Fibroblast of lung (primary cell): ENCODE measurements around the gene SLC25A36. TPM values are rescaled to one million over a fixed set of nuclear protein-coding genes. Genes with fewer than 3 reads are reported as not detected.
"Not testable (repeated sequence)": the region's sequence is repeated elsewhere in the genome, so short reads cannot be mapped to it uniquely, and the experiment has no call there.

Source experiments
- DNase-seq, 2 donors: peaks; one replicate each; pipeline versions ENCODE4 v3.0.0 to v3.0.0-alpha.2; 2010; ENCODE audit warnings: low read depth in 2 of 2
- H2AFZ ChIP-seq: 2 replicates; pipeline ENCODE4 v1.5.1; 2012; ENCODE audit warnings: low read length, control low read depth, inconsistent platforms
- H3K27ac ChIP-seq: 2 replicates; pipeline ENCODE4 v1.5.1; 2011; ENCODE audit warnings: low read length, control low read depth; ENCODE audit not compliant: insufficient read depth
- H3K27me3 ChIP-seq: 2 replicates; pipeline ENCODE4 v1.5.1; 2011; ENCODE audit warnings: mild to moderate bottlenecking, low read length; ENCODE audit not compliant: control insufficient read depth, insufficient read depth
- H3K36me3 ChIP-seq: 2 replicates; pipeline ENCODE4 v1.5.1; 2011; ENCODE audit warnings: low read length; ENCODE audit not compliant: control insufficient read depth, insufficient read depth
- H3K4me1 ChIP-seq: 2 replicates; pipeline ENCODE4 v1.5.1; 2011; ENCODE audit warnings: low read length; ENCODE audit not compliant: control insufficient read depth, insufficient read depth; ENCODE audit errors: extremely low read depth
- H3K4me2 ChIP-seq: 2 replicates; pipeline ENCODE4 v1.5.1; 2011; ENCODE audit warnings: low read length, control low read depth; ENCODE audit not compliant: insufficient read depth; ENCODE audit errors: extremely low read depth
- H3K4me3 ChIP-seq, 4 experiments: fragments of 200-600 bp in 1 of 4; sonication (generic) in 1 of 4; replicated peaks in 1 of 4; 2 replicates each; pipeline ENCODE4 v1.5.1; 2011 to 2016; ENCODE audit warnings: low read length in 4 of 4, low read depth in 3 of 4, mild to moderate bottlenecking in 3 of 4, control low read depth in 2 of 4, inconsistent platforms in 1 of 4, mixed read lengths in 1 of 4; ENCODE audit not compliant: insufficient read depth in 1 of 4; ENCODE audit errors: control extremely low read depth in 1 of 4
- H3K79me2 ChIP-seq: 2 replicates; pipeline ENCODE4 v1.5.1; 2012; ENCODE audit warnings: mild to moderate bottlenecking, low read length, inconsistent platforms; ENCODE audit not compliant: control insufficient read depth, insufficient read depth
- H3K9ac ChIP-seq: 2 replicates; pipeline ENCODE4 v1.5.1; 2011; ENCODE audit warnings: mild to moderate bottlenecking, low read length, control low read depth; ENCODE audit not compliant: insufficient read depth
- H3K9me3 ChIP-seq: 2 replicates; pipeline ENCODE4 v1.5.1; 2012; ENCODE audit warnings: low read depth, low read length; ENCODE audit not compliant: control insufficient read depth, insufficient read depth
- H4K20me1 ChIP-seq: 2 replicates; pipeline ENCODE4 v1.5.1; 2011; ENCODE audit warnings: low read length; ENCODE audit not compliant: control insufficient read depth, insufficient read depth; ENCODE audit errors: extremely low read depth
- CTCF ChIP-seq, 2 donors: IDR thresholded peaks in 1 of 2; conservative IDR thresholded peaks in 1 of 2; 1 replicate in 1 of 2; 2 replicates in 1 of 2; pipeline ENCODE4 v1.5.1; 2011 to 2012; ENCODE audit warnings: low read length in 2 of 2, control low read depth in 1 of 2, inconsistent platforms in 1 of 2, low read depth in 1 of 2, mild to moderate bottlenecking in 1 of 2
- EZH2 ChIP-seq: IDR thresholded peaks from 2 replicates; pipeline ENCODE4 v1.5.1; 2012; ENCODE audit warnings: low read length, control low read depth, mild to moderate bottlenecking; ENCODE audit errors: missing control alignments
- polyA plus RNA-seq, 2 donors: library from polyadenylated mRNA; depleted of rRNA in 1 of 2; stranded (reverse) in 1 of 2; unstranded in 1 of 2; fragments of >200 nt; gene quantifications; 2 replicates each; pipeline ENCODE4 v1.2.1, GENCODE V29; 2011 to 2012; ENCODE audit warnings: missing spikeins in 1 of 2
- total RNA-seq: library from RNA; depleted of rRNA; stranded (reverse); fragments of >200 nt; gene quantifications from 2 replicates; pipeline ENCODE4 v1.2.1, GENCODE V29; 2014

Gene SLC25A36
- total and polyA plus RNA-seq, 2 donors (not counting 1 experiment from before 2014, with no cell fraction given): 53.6 to 78.6 TPM

GRCh38 chr3:140931801-140932200, 9.8 kb upstream of the SLC25A36 start:
- no peak overlapping the region for H3K27ac ChIP-seq
- no peaks in the 10 kb centered on the region for H3K36me3 ChIP-seq
- H3K4me3 ChIP-seq: no peak overlapping the region
- no peak overlapping the region for H3K9ac ChIP-seq
- peak in 1 of 2 donors; percentile 27 for DNase-seq
- H3K79me2 ChIP-seq: no peaks in the 10 kb centered on the region
- no peaks in the 10 kb centered on the region for H4K20me1 ChIP-seq
- no peak overlapping the region for H3K4me2 ChIP-seq
- H2AFZ ChIP-seq: no peak overlapping the region
- peaks cover 3% of the 10 kb centered on the region for H3K27me3 ChIP-seq
- H3K9me3 ChIP-seq: no peaks in the 10 kb centered on the region
- no peak for TF ChIP-seq EZH2
- no peak for TF ChIP-seq CTCF (conservative IDR thresholded peaks at IDR 0.05 in 1 of 2, IDR thresholded peaks at IDR 0.05 in 1 of 2; ENCODE audit: low read depth in 1 of 2, low read length in 2 of 2)
- H3K4me1 ChIP-seq: no peaks in the 10 kb centered on the region

GRCh38 chr3:140933109-140933508, 8.5 kb upstream of the SLC25A36 start:
- no peak overlapping the region for H3K4me3 ChIP-seq
- no peak overlapping the region for H2AFZ ChIP-seq
- no peak overlapping the region for H3K27ac ChIP-seq
- H3K9ac ChIP-seq: no peak overlapping the region
- no peaks in the 10 kb centered on the region for H3K4me1 ChIP-seq
- TF ChIP-seq EZH2: no peak
- TF ChIP-seq CTCF (conservative IDR thresholded peaks at IDR 0.05 in 1 of 2, IDR thresholded peaks at IDR 0.05 in 1 of 2; ENCODE audit: low read depth in 1 of 2, low read length in 2 of 2): no peak
- no peaks in the 10 kb centered on the region for H4K20me1 ChIP-seq
- H3K36me3 ChIP-seq: no peaks in the 10 kb centered on the region
- H3K9me3 ChIP-seq: no peaks in the 10 kb centered on the region
- no peaks in the 10 kb centered on the region for H3K79me2 ChIP-seq
- no peak overlapping the region for H3K4me2 ChIP-seq
- no peak for DNase-seq
- H3K27me3 ChIP-seq: peaks cover 3% of the 10 kb centered on the region

GRCh38 chr3:140933552-140933951, 8.1 kb upstream of the SLC25A36 start:
- no peak for TF ChIP-seq EZH2
- no peak for TF ChIP-seq CTCF (conservative IDR thresholded peaks at IDR 0.05 in 1 of 2, IDR thresholded peaks at IDR 0.05 in 1 of 2; ENCODE audit: low read depth in 1 of 2, low read length in 2 of 2)
- no peaks in the 10 kb centered on the region for H3K4me1 ChIP-seq
- H3K4me3 ChIP-seq: no peak overlapping the region
- no peaks in the 10 kb centered on the region for H3K9me3 ChIP-seq
- DNase-seq: no peak
- no peaks in the 10 kb centered on the region for H4K20me1 ChIP-seq
- peaks cover 3% of the 10 kb centered on the region for H3K27me3 ChIP-seq
- H3K4me2 ChIP-seq: no peak overlapping the region
- H3K79me2 ChIP-seq: no peaks in the 10 kb centered on the region
- no peak overlapping the region for H2AFZ ChIP-seq
- H3K36me3 ChIP-seq: no peaks in the 10 kb centered on the region
- no peak overlapping the region for H3K9ac ChIP-seq
- no peak overlapping the region for H3K27ac ChIP-seq

GRCh38 chr3:140939305-140939704, 2.3 kb upstream of the SLC25A36 start:
- not testable (repeated sequence) for H4K20me1 ChIP-seq

More at GRCh38 chr3:140939305-140939704, 2.3 kb upstream of the SLC25A36 start:
- DNase-seq, H3K4me1 ChIP-seq, H3K4me2 ChIP-seq, H3K4me3 ChIP-seq, H3K36me3 ChIP-seq, H3K9ac ChIP-seq, H2AFZ ChIP-seq, H3K9me3 ChIP-seq, H3K27me3 ChIP-seq, H3K27ac ChIP-seq: not testable (repeated sequence)
- peaks cover 21% of the 10 kb centered on the region for H3K79me2 ChIP-seq
